GM19035 (cell line): ENCODE data around the gene OR51B5.
"Not testable (repeated sequence)": the region's sequence is repeated elsewhere in the genome, so short reads cannot be mapped to it uniquely, and the experiment has no call there.

Source experiments
- ATAC-seq: cut with Tn5 transposase; IDR thresholded peaks from one replicate; pipeline ENCODE4 v1.9.1; 2021; ENCODE audit not compliant: unreplicated experiment

OR51B5 gene

GRCh38 chr11:5336331-5336730 is 7.0 kb downstream of the OR51B5 start:
- no peak for ATAC-seq

- ATAC-seq = no peak
Measured at GRCh38 chr11:5335170-5335569, 8.2 kb downstream of the OR51B5 start.

- no peak for ATAC-seq
Measured at GRCh38 chr11:5324197-5324596, 19.1 kb downstream of the OR51B5 start, which contains the start of gene OR51B2. Gene OR51B2, minus strand, starts transcription at chr11:5324297. Its CDS starts 0 bp downstream, at chr11:5324297.

- ATAC-seq = no peak
Measured at GRCh38 chr11:5317292-5317691, 26.0 kb downstream of the OR51B5 start.

GRCh38 chr11:5313326-5314023 is 29.8 kb downstream of the OR51B5 start:
- not testable (repeated sequence) for ATAC-seq

- no peak for ATAC-seq
Measured at GRCh38 chr11:5310423-5310822, 32.9 kb downstream of the OR51B5 start.

GRCh38 chr11:5307256-5308019 is 35.9 kb downstream of the OR51B5 start:
- ATAC-seq = no peak

GRCh38 chr11:5304046-5304445 is 39.3 kb downstream of the OR51B5 start:
- no peak for ATAC-seq

- no peak for ATAC-seq
Measured at GRCh38 chr11:5303626-5304025, 39.7 kb downstream of the OR51B5 start.

- no peak for ATAC-seq
Measured at GRCh38 chr11:5301846-5302245, 41.5 kb downstream of the OR51B5 start, which contains the start of gene OR51B4. Gene OR51B4, minus strand, starts transcription at chr11:5301946. Its CDS starts 0 bp downstream, at chr11:5301946.

- ATAC-seq = no peak
Measured at GRCh38 chr11:5300251-5300650, 43.1 kb downstream of the OR51B5 start.

GRCh38 chr11:5298451-5298850 is 44.9 kb downstream of the OR51B5 start:
- ATAC-seq = no peak

GRCh38 chr11:5297721-5298323 is 45.5 kb downstream of the OR51B5 start:
- no peak for ATAC-seq

GRCh38 chr11:5294342-5294995 is 48.9 kb downstream of the OR51B5 start:
- not testable (repeated sequence) for ATAC-seq

GRCh38 chr11:5293028-5293427 is 50.3 kb downstream of the OR51B5 start:
- ATAC-seq = no peak
